Activated naive CD8-positive, alpha-beta T cell (primary cell): ENCODE data around the gene NARF.
A peak's percentile ranks its signal among the peaks of the same experiment; 100 is the strongest.

Source experiments
- H3K27ac Mint-ChIP-seq: one replicate; pipeline ENCODE4 v1.8.0; 2021; ENCODE audit warnings: mixed read lengths
- H3K27me3 Mint-ChIP-seq: one replicate; pipeline ENCODE4 v1.8.0; 2021; ENCODE audit warnings: mixed read lengths
- H3K36me3 Mint-ChIP-seq: one replicate; pipeline ENCODE4 v1.8.0; 2021; ENCODE audit warnings: mixed read lengths
- H3K4me1 Mint-ChIP-seq: one replicate; pipeline ENCODE4 v1.8.0; 2021; ENCODE audit warnings: low read depth, mixed read lengths
- H3K4me3 Mint-ChIP-seq: one replicate; pipeline ENCODE4 v1.8.0; 2021; ENCODE audit warnings: mild to moderate bottlenecking, mixed read lengths
- H3K9me3 Mint-ChIP-seq: one replicate; pipeline ENCODE4 v1.8.0; 2021; ENCODE audit warnings: low read depth, mixed read lengths

NARF gene

GRCh38 chr17:82424001-82424862, 34.3 kb upstream of the NARF start:
- no peaks in the 10 kb centered on the region for H3K27me3 Mint-ChIP-seq
- H3K9me3 Mint-ChIP-seq = no peaks in the 10 kb centered on the region
- H3K27ac Mint-ChIP-seq = no peak overlapping the region
- peaks cover 9% of the 10 kb centered on the region for H3K36me3 Mint-ChIP-seq
- H3K4me1 Mint-ChIP-seq = peaks cover 15% of the 10 kb centered on the region
- no peak overlapping the region for H3K4me3 Mint-ChIP-seq

GRCh38 chr17:82424863-82425159, 33.7 kb upstream of the NARF start:
- Mint-ChIP-seq H3K4me3 (no peak overlapping the region), H3K9me3 (no peaks in the 10 kb centered on the region), H3K27ac (no peak overlapping the region), H3K27me3 (no peaks in the 10 kb centered on the region), H3K36me3 (peaks cover 14% of the 10 kb centered on the region), H3K4me1 (peaks cover 15% of the 10 kb centered on the region)

- H3K4me1 Mint-ChIP-seq = peaks cover 14% of the 10 kb centered on the region
- no peaks in the 10 kb centered on the region for H3K27me3 Mint-ChIP-seq
- H3K27ac Mint-ChIP-seq = no peak overlapping the region
- peaks cover 9% of the 10 kb centered on the region for H3K36me3 Mint-ChIP-seq
- no peaks in the 10 kb centered on the region for H3K9me3 Mint-ChIP-seq
- H3K4me3 Mint-ChIP-seq = no peak overlapping the region
Observed at GRCh38 chr17:82428546-82428945, 30.0 kb upstream of the NARF start.

GRCh38 chr17:82429824-82430223, 28.7 kb upstream of the NARF start:
- Mint-ChIP-seq H3K4me3 (no peak overlapping the region), H3K4me1 (peaks cover 16% of the 10 kb centered on the region), H3K27ac (peak overlapping the region; percentile 66), H3K36me3 (peaks cover 9% of the 10 kb centered on the region), H3K9me3 (no peaks in the 10 kb centered on the region), H3K27me3 (no peaks in the 10 kb centered on the region)

GRCh38 chr17:82432017-82432416, 26.5 kb upstream of the NARF start:
- Mint-ChIP-seq H3K4me3 (no peak overlapping the region), H3K9me3 (no peaks in the 10 kb centered on the region), H3K4me1 (peaks cover 16% of the 10 kb centered on the region), H3K36me3 (peaks cover 9% of the 10 kb centered on the region), H3K27ac (no peak overlapping the region), H3K27me3 (no peaks in the 10 kb centered on the region)

GRCh38 chr17:82433560-82434215, 24.9 kb upstream of the NARF start:
- H3K27me3 Mint-ChIP-seq = no peaks in the 10 kb centered on the region
- no peak overlapping the region for H3K4me3 Mint-ChIP-seq
- peak overlapping the region; percentile 41 for H3K27ac Mint-ChIP-seq
- peaks cover 7% of the 10 kb centered on the region for H3K36me3 Mint-ChIP-seq
- no peaks in the 10 kb centered on the region for H3K9me3 Mint-ChIP-seq
- H3K4me1 Mint-ChIP-seq = peaks cover 16% of the 10 kb centered on the region

GRCh38 chr17:82434216-82434565, 24.4 kb upstream of the NARF start:
- Mint-ChIP-seq H3K36me3 (peaks cover 7% of the 10 kb centered on the region), H3K27me3 (no peaks in the 10 kb centered on the region), H3K27ac (peak overlapping the region; percentile 41), H3K9me3 (no peaks in the 10 kb centered on the region), H3K4me3 (no peak overlapping the region), H3K4me1 (peaks cover 16% of the 10 kb centered on the region)

GRCh38 chr17:82435103-82435502, 23.4 kb upstream of the NARF start:
- Mint-ChIP-seq H3K4me3 (no peak overlapping the region), H3K9me3 (no peaks in the 10 kb centered on the region), H3K27ac (peak overlapping the region; percentile 19), H3K36me3 (peaks cover under 1% of the 10 kb centered on the region), H3K4me1 (peaks cover 7% of the 10 kb centered on the region), H3K27me3 (no peaks in the 10 kb centered on the region)

- Mint-ChIP-seq H3K27ac (no peak overlapping the region), H3K4me3 (no peak overlapping the region), H3K36me3 (no peaks in the 10 kb centered on the region), H3K4me1 (peaks cover 8% of the 10 kb centered on the region), H3K9me3 (no peaks in the 10 kb centered on the region), H3K27me3 (no peaks in the 10 kb centered on the region)
Observed at GRCh38 chr17:82435601-82436583, 22.6 kb upstream of the NARF start.

- Mint-ChIP-seq H3K27ac (no peak overlapping the region), H3K27me3 (no peaks in the 10 kb centered on the region), H3K36me3 (no peaks in the 10 kb centered on the region), H3K9me3 (no peaks in the 10 kb centered on the region), H3K4me1 (peaks cover 8% of the 10 kb centered on the region), H3K4me3 (no peak overlapping the region)
Observed at GRCh38 chr17:82436601-82437324, 21.8 kb upstream of the NARF start.

GRCh38 chr17:82437325-82437668, 21.2 kb upstream of the NARF start:
- Mint-ChIP-seq H3K4me1 (peaks cover 8% of the 10 kb centered on the region), H3K36me3 (no peaks in the 10 kb centered on the region), H3K27ac (no peak overlapping the region), H3K4me3 (no peak overlapping the region), H3K9me3 (no peaks in the 10 kb centered on the region), H3K27me3 (no peaks in the 10 kb centered on the region)

- Mint-ChIP-seq H3K4me3 (no peak overlapping the region), H3K27me3 (no peaks in the 10 kb centered on the region), H3K4me1 (peaks cover 8% of the 10 kb centered on the region), H3K27ac (no peak overlapping the region), H3K9me3 (no peaks in the 10 kb centered on the region), H3K36me3 (no peaks in the 10 kb centered on the region)
Observed at GRCh38 chr17:82438401-82439193, 19.9 kb upstream of the NARF start.

- H3K9me3 Mint-ChIP-seq = no peaks in the 10 kb centered on the region
- peaks cover 4% of the 10 kb centered on the region for H3K4me1 Mint-ChIP-seq
- no peaks in the 10 kb centered on the region for H3K27me3 Mint-ChIP-seq
- H3K36me3 Mint-ChIP-seq = no peaks in the 10 kb centered on the region
- no peak overlapping the region for H3K27ac Mint-ChIP-seq
- no peak overlapping the region for H3K4me3 Mint-ChIP-seq
Observed at GRCh38 chr17:82439194-82439828, 19.2 kb upstream of the NARF start.
